WTC11 (cell line): ENCODE results near the gene CREB3L1. TPM values are rescaled to one million over a fixed set of nuclear protein-coding genes. Genes with fewer than 3 reads are reported as not detected.

Source experiments
- ATAC-seq: fragments of 200-7000 bp; cut with Tn5 transposase; 2 replicates; pipeline ENCODE4 v1.10.0; 2021; ENCODE audit warnings: mild to moderate bottlenecking, moderate library complexity
- CTCF ChIA-PET: fragments of 300-600 bp; sonication (Branson Sonifier 250); formaldehyde crosslinking; loops from one replicate; lab custom pipeline; 2021; ENCODE audit warnings: antibody characterized with exemption; lab: Charles Lee
- POLR2A ChIA-PET: fragments of 350-600 bp; sonication (Branson Sonifier 250); formaldehyde crosslinking; loops from one replicate; lab custom pipeline; 2021; ENCODE audit warnings: antibody characterized with exemption; lab: Charles Lee
- DNase-seq: peaks from one replicate; pipeline ENCODE4 v3.0.0; 2021; ENCODE audit warnings: low spot score
- H3K27ac Mint-ChIP-seq: 2 replicates; pipeline ENCODE4 v1.8.0; 2021; ENCODE audit warnings: mixed read lengths
- H3K27me3 Mint-ChIP-seq: 2 replicates; pipeline ENCODE4 v1.8.0; 2021; ENCODE audit warnings: low read depth, mild to moderate bottlenecking, moderate library complexity, mixed read lengths
- H3K36me3 Mint-ChIP-seq: 2 replicates; pipeline ENCODE4 v1.8.0; 2021; ENCODE audit warnings: mixed read lengths
- H3K4me1 Mint-ChIP-seq: 2 replicates; pipeline ENCODE4 v1.8.0; 2022; ENCODE audit warnings: mixed read lengths
- H3K4me3 Mint-ChIP-seq: 2 replicates; pipeline ENCODE4 v1.8.0; 2021; ENCODE audit warnings: mild to moderate bottlenecking, moderate library complexity, mixed read lengths
- H3K9me3 Mint-ChIP-seq: 2 replicates; pipeline ENCODE4 v1.8.0; 2021; ENCODE audit warnings: mixed read lengths
- ATF1 ChIP-seq: sonication (generic); formaldehyde crosslinking; IDR thresholded peaks from 2 replicates; pipeline ENCODE4 v1.8.1; 2023; ENCODE audit warnings: mild to moderate bottlenecking, moderate library complexity, missing genetic modification reagents
- CBFB ChIP-seq: sonication (generic); formaldehyde crosslinking; IDR thresholded peaks from 2 replicates; pipeline ENCODE4 v1.8.1; 2022; ENCODE audit warnings: mild to moderate bottlenecking, low read depth, missing genetic modification reagents
- CDX4 ChIP-seq: fragments of 250-450 bp; sonication (Bioruptor Pico); IDR thresholded peaks from 2 replicates; pipeline ENCODE4 v1.9.0; 2021; ENCODE audit warnings: moderate library complexity, mild to moderate bottlenecking, inconsistent platforms, borderline replicate concordance
- CREM ChIP-seq: sonication (generic); formaldehyde crosslinking; IDR thresholded peaks from 2 replicates; pipeline ENCODE4 v1.8.1; 2022; ENCODE audit warnings: mild to moderate bottlenecking, missing genetic modification reagents, moderate library complexity
- CTCF ChIP-seq: fragments of 200-600 bp; IDR thresholded peaks from 2 replicates; pipeline ENCODE4 v1.8.0; 2022; ENCODE audit warnings: antibody characterized with exemption
- ETV6 ChIP-seq: sonication (generic); formaldehyde crosslinking; IDR thresholded peaks from 2 replicates; pipeline ENCODE4 v1.8.1; 2022; ENCODE audit warnings: mild to moderate bottlenecking, missing genetic modification reagents
- FOXK1 ChIP-seq: sonication (generic); formaldehyde crosslinking; IDR thresholded peaks from 2 replicates; pipeline ENCODE4 v1.8.0; 2022; ENCODE audit warnings: mild to moderate bottlenecking, moderate library complexity, missing genetic modification reagents
- FOXP1 ChIP-seq: sonication (generic); formaldehyde crosslinking; IDR thresholded peaks from 2 replicates; pipeline ENCODE4 v1.8.0; 2022; ENCODE audit warnings: missing genetic modification reagents, mild to moderate bottlenecking, moderate library complexity, borderline replicate concordance
- HMGXB4 ChIP-seq: sonication (generic); formaldehyde crosslinking; IDR thresholded peaks from 2 replicates; pipeline ENCODE4 v1.8.1; 2023; ENCODE audit warnings: mild to moderate bottlenecking, moderate library complexity, missing genetic modification reagents
- IRF2 ChIP-seq: sonication (generic); formaldehyde crosslinking; IDR thresholded peaks from 2 replicates; pipeline ENCODE4 v1.8.0; 2022; ENCODE audit warnings: low read depth, missing genetic modification reagents, borderline replicate concordance
- JUN ChIP-seq: sonication (generic); formaldehyde crosslinking; IDR thresholded peaks from 2 replicates; pipeline ENCODE4 v1.8.0; 2023; ENCODE audit warnings: mild to moderate bottlenecking, missing genetic modification reagents
- MXD4 ChIP-seq: fragments of 250-450 bp; sonication (Bioruptor Pico); IDR thresholded peaks from 2 replicates; pipeline ENCODE4 v1.8.0; 2021; ENCODE audit warnings: mild to moderate bottlenecking, moderate library complexity, borderline replicate concordance
- NR1H2 ChIP-seq: sonication (generic); formaldehyde crosslinking; IDR thresholded peaks from 2 replicates; pipeline ENCODE4 v1.9.0; 2021; ENCODE audit warnings: mild to moderate bottlenecking, moderate library complexity, missing genetic modification reagents
- NR2C2 ChIP-seq: sonication (generic); formaldehyde crosslinking; IDR thresholded peaks from 2 replicates; pipeline ENCODE4 v1.8.0; 2022; ENCODE audit warnings: mild to moderate bottlenecking, missing genetic modification reagents
- PRRX2 ChIP-seq: fragments of 250-450 bp; sonication (Bioruptor Pico); IDR thresholded peaks from 2 replicates; pipeline ENCODE4 v1.8.0; 2021; ENCODE audit warnings: mild to moderate bottlenecking
- SMAD4 ChIP-seq: sonication (generic); formaldehyde crosslinking; IDR thresholded peaks from 2 replicates; pipeline ENCODE4 v1.8.0; 2022; ENCODE audit warnings: mild to moderate bottlenecking, missing genetic modification reagents
- TCF7 ChIP-seq: sonication (generic); formaldehyde crosslinking; IDR thresholded peaks from 2 replicates; pipeline ENCODE4 v1.8.0; 2022; ENCODE audit warnings: mild to moderate bottlenecking, low read depth, missing genetic modification reagents, moderate library complexity
- TEAD4 ChIP-seq: sonication (generic); formaldehyde crosslinking; IDR thresholded peaks from 2 replicates; pipeline ENCODE4 v1.8.0; 2022; ENCODE audit warnings: mild to moderate bottlenecking, missing genetic modification reagents
- ZBTB21 ChIP-seq: sonication (generic); formaldehyde crosslinking; IDR thresholded peaks from 2 replicates; pipeline ENCODE4 v1.8.1; 2023; ENCODE audit warnings: mild to moderate bottlenecking, missing genetic modification reagents, borderline replicate concordance
- ZNF232 ChIP-seq: sonication (generic); formaldehyde crosslinking; IDR thresholded peaks from 2 replicates; pipeline ENCODE4 v1.8.0; 2022; ENCODE audit warnings: mild to moderate bottlenecking, missing genetic modification reagents
- ZNF263 ChIP-seq: sonication (generic); formaldehyde crosslinking; IDR thresholded peaks from 2 replicates; pipeline ENCODE4 v1.8.1; 2022; ENCODE audit warnings: low read depth, mild to moderate bottlenecking, moderate library complexity, missing genetic modification reagents
- ZNF423 ChIP-seq: fragments of 250-450 bp; sonication (Bioruptor Pico); IDR thresholded peaks from 2 replicates; pipeline ENCODE4 v2.1.2; 2022; ENCODE audit warnings: mild to moderate bottlenecking, moderate library complexity
- ZNF512 ChIP-seq: sonication (generic); formaldehyde crosslinking; IDR thresholded peaks from 2 replicates; pipeline ENCODE4 v1.8.1; 2022; ENCODE audit warnings: missing genetic modification reagents, borderline replicate concordance
- total RNA-seq: library from RNA; stranded (reverse); gene quantifications from 3 replicates; pipeline ENCODE4 v1.2.3, GENCODE V29; 2021
- TF ChIP-seq, protein P1 (sequence below): sonication (generic); formaldehyde crosslinking; IDR thresholded peaks from 2 replicates; pipeline ENCODE4 v1.8.1; 2022; ENCODE audit warnings: mild to moderate bottlenecking, moderate library complexity, missing genetic modification reagents
- TF ChIP-seq, protein P2 (sequence below): fragments of 250-450 bp; sonication (Bioruptor Pico); IDR thresholded peaks from 2 replicates; pipeline ENCODE4 v1.9.0; 2021; ENCODE audit warnings: mild to moderate bottlenecking

CREB3L1 gene
- total RNA-seq, 1 experiment from 2014 or later = 10.9 TPM

GRCh38 chr11:46367244-46367915, 89.9 kb downstream of the CREB3L1 start (continued):
- no peak for TF ChIP-seq CREM (CRISPR knock-in tag)
- TF ChIP-seq ETV6 (CRISPR knock-in tag) = no peak
- peak; percentile 64 for TF ChIP-seq HMGXB4 (CRISPR knock-in tag)
- no peak for TF ChIP-seq ZNF263
- no peak for TF ChIP-seq CBFB (CRISPR knock-in tag)
- no peak for TF ChIP-seq MXD4 (CRISPR knock-in tag)
- no peak for TF ChIP-seq SMAD4 (CRISPR knock-in tag)
- TF ChIP-seq PRRX2 = no peak
- TF ChIP-seq NR1H2 (CRISPR knock-in tag) = no peak
- peak; percentile 96 for TF ChIP-seq CTCF
- TF ChIP-seq ZNF232 (CRISPR knock-in tag) = peak; percentile 42; the same call in 1 of the 2 replicates
- TF ChIP-seq ZBTB21 = no peak
- TF ChIP-seq JUN (CRISPR knock-in tag) = no peak
- no peak for TF ChIP-seq CDX4
- peak; percentile 83 for TF ChIP-seq ZNF423
- TF ChIP-seq FOXK1 (CRISPR knock-in tag) = no peak
- TF ChIP-seq TCF7 (CRISPR knock-in tag) = no peak

DNA sequence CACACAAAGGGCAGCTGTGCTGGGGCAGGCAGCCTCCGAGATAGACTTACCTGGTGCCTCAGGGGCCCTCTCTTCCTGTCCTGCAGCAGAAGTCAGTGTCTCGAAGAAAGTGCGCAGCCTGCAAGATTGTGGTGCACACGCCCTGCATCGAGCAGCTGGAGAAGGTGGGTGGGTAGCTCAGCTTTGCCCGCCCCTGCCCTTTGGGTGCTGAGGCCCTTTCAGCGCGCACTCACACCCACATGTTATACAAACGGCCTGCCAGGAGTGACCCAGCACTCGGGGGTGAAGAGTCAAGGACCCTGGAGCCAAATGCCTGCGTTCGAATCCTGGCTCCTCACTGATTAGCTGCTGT, 90.4 kb downstream of the CREB3L1 start:
- CTCF ChIA-PET = interaction anchor here (1.2 to 11.8 kb wide), 9 partner anchors 10 to 316 kb away, joined by 3 to 231 read pairs (median 8); no protein-coding TSS in a partner anchor
- TF ChIP-seq IRF2 (CRISPR knock-in tag) (no peak), FOXP1 (CRISPR knock-in tag) (no peak), PRRX2 (no peak), ATF1 (CRISPR knock-in tag) (no peak), CREM (CRISPR knock-in tag) (no peak), TEAD4 (CRISPR knock-in tag) (no peak), FOXK1 (CRISPR knock-in tag) (no peak), CBFB (CRISPR knock-in tag) (no peak), ZNF512 (CRISPR knock-in tag) (no peak), ZBTB21 (no peak), SMAD4 (CRISPR knock-in tag) (no peak), NR2C2 (no peak)
- TF ChIP-seq, protein P1, sequence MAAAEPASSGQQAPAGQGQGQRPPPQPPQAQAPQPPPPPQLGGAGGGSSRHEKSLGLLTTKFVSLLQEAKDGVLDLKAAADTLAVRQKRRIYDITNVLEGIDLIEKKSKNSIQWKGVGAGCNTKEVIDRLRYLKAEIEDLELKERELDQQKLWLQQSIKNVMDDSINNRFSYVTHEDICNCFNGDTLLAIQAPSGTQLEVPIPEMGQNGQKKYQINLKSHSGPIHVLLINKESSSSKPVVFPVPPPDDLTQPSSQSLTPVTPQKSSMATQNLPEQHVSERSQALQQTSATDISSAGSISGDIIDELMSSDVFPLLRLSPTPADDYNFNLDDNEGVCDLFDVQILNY (CRISPR knock-in tag) = no peak
- TF ChIP-seq, protein P2, sequence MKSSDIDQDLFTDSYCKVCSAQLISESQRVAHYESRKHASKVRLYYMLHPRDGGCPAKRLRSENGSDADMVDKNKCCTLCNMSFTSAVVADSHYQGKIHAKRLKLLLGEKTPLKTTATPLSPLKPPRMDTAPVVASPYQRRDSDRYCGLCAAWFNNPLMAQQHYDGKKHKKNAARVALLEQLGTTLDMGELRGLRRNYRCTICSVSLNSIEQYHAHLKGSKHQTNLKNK = no peak
- no peak for DNase-seq
- Mint-ChIP-seq H3K9me3 (no peaks in the 10 kb centered on the region), H3K27me3 (no peaks in the 10 kb centered on the region), H3K4me3 (no peak overlapping the region), H3K36me3 (peaks cover 18% of the 10 kb centered on the region), H3K27ac (no peak overlapping the region), H3K4me1 (peaks cover 21% of the 10 kb centered on the region)
- ATAC-seq = no peak
- POLR2A ChIA-PET = no interaction called here
